Endothelial cell of umbilical vein (primary cell): ENCODE data around the gene RAB11FIP3.

Experiments
- EZH2 ChIP-seq: IDR thresholded peaks from 2 replicates; pipeline ENCODE4 v1.6.1; 2012; ENCODE audit warnings: borderline replicate concordance, low read depth, mild to moderate bottlenecking, moderate library complexity, low read length, inconsistent platforms; ENCODE audit not compliant: severe bottlenecking
- FOS ChIP-seq: IDR thresholded peaks from 2 replicates; pipeline ENCODE4 v1.6.1; 2011; ENCODE audit warnings: mild to moderate bottlenecking, low read length, moderate library complexity, borderline replicate concordance; ENCODE audit not compliant: insufficient read depth
- JUN ChIP-seq: IDR thresholded peaks from 2 replicates; pipeline ENCODE4 v1.6.1; 2011; ENCODE audit warnings: borderline replicate concordance, low read depth; ENCODE audit not compliant: insufficient read length, insufficient read depth
- MYC ChIP-seq: IDR thresholded peaks from one replicate; pipeline ENCODE4 v1.6.1; 2011; ENCODE audit warnings: mild to moderate bottlenecking, low read depth, low read length
- POLR2A ChIP-seq: IDR thresholded peaks from 2 replicates; pipeline ENCODE4 v1.6.1; 2012; ENCODE audit warnings: low read depth, mild to moderate bottlenecking, control low read depth, low read length
- POLR2AphosphoS5 ChIP-seq: IDR thresholded peaks from 2 replicates; pipeline ENCODE4 v1.6.1; 2012; ENCODE audit warnings: low read depth, mild to moderate bottlenecking, control low read depth, low read length, moderate library complexity; ENCODE audit not compliant: insufficient read depth
- TF ChIP-seq, protein P1 (sequence below), 2 donors: IDR thresholded peaks; 1 replicate in 1 of 2; 2 replicates in 1 of 2; pipeline ENCODE4 v1.5.1; 2011; ENCODE audit warnings: low read length in 2 of 2, mild to moderate bottlenecking in 2 of 2, moderate library complexity in 2 of 2, control low read depth in 1 of 2, inconsistent platforms in 1 of 2, low read depth in 1 of 2; ENCODE audit not compliant: insufficient read depth in 1 of 2; ENCODE audit errors: extremely low read depth in 1 of 2

DNA sequence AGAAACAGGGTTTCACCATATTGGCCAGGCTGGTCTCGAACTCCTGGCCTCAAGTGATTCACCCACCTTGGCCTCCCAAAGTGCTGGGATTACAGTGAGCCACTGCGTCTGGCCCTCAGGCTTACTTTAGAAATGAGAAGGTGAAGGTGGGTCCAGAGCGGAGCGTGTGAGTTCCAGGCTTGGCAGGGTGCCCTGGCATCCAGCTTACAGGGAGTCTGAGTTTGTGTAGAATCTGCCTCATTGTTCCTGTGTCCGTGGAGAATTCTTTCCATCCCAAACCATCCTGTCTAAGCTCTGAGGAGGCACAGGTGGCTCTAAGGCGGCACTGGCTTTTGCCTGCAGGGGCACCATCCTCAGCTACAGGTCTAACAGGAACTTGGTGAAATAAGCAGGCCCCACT lies 50.6 kb downstream of the RAB11FIP3 start:
- TF ChIP-seq, protein P1, sequence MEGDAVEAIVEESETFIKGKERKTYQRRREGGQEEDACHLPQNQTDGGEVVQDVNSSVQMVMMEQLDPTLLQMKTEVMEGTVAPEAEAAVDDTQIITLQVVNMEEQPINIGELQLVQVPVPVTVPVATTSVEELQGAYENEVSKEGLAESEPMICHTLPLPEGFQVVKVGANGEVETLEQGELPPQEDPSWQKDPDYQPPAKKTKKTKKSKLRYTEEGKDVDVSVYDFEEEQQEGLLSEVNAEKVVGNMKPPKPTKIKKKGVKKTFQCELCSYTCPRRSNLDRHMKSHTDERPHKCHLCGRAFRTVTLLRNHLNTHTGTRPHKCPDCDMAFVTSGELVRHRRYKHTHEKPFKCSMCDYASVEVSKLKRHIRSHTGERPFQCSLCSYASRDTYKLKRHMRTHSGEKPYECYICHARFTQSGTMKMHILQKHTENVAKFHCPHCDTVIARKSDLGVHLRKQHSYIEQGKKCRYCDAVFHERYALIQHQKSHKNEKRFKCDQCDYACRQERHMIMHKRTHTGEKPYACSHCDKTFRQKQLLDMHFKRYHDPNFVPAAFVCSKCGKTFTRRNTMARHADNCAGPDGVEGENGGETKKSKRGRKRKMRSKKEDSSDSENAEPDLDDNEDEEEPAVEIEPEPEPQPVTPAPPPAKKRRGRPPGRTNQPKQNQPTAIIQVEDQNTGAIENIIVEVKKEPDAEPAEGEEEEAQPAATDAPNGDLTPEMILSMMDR (IDR thresholded peaks at IDR 0.05; ENCODE audit: extremely low read depth in 1 of 2, insufficient read depth in 1 of 2, low read depth in 1 of 2, low read length in 2 of 2) = no peak
- TF ChIP-seq EZH2 (no peak), MYC (no peak), JUN (no peak), POLR2A (no peak), FOS (no peak), POLR2AphosphoS5 (no peak)
